ENCODE measurements around the gene SDCCAG8. TPM values are rescaled to one million over a fixed set of nuclear protein-coding genes. Genes with fewer than 3 reads are reported as not detected.

The SDCCAG8 gene
- total RNA-seq, 1 donor: 41.0 TPM

- DNase-seq (ENCODE audit: low read depth): no peak
- no peak overlapping the region for H3K4me3 ChIP-seq (ENCODE audit: low read depth, low read length)
- no peak for TF ChIP-seq CTCF (IDR thresholded peaks at IDR 0.05; ENCODE audit: insufficient read depth, low read depth, low read length)
Observed at GRCh38 chr1:243447844-243448243, 192.0 kb downstream of the SDCCAG8 start.

DNA sequence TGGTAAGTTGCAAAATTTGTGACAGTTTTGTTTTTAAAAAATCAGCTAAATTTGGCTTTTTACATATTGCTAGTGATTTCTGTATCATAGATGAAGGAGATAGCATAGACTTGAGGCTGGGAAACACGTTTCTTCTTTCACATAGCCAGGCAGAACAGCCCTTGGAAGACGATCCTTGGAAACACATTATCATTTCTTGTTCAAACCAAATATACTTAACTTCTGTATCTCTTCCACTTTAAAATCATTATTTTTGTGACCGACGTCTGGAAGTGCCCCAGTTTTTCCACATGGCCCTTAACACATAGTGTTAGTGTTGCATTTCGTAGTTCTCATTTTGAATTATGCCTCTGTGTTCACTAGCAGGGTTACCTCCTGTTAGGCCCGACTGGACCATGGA, 193.5 kb downstream of the SDCCAG8 start:
- no peak overlapping the region for H3K4me3 ChIP-seq (ENCODE audit: low read depth, low read length)
- no peak for TF ChIP-seq CTCF (IDR thresholded peaks at IDR 0.05; ENCODE audit: insufficient read depth, low read depth, low read length)
- DNase-seq (ENCODE audit: low read depth): no peak

GRCh38 chr1:243452092-243452491, 196.3 kb downstream of the SDCCAG8 start:
- no peak for DNase-seq (ENCODE audit: low read depth)
- no peak overlapping the region for H3K4me3 ChIP-seq (ENCODE audit: low read depth, low read length)
- TF ChIP-seq CTCF (IDR thresholded peaks at IDR 0.05; ENCODE audit: insufficient read depth, low read depth, low read length): no peak

GRCh38 chr1:243454328-243454997, 198.6 kb downstream of the SDCCAG8 start:
- DNase-seq (ENCODE audit: low read depth): no peak
- H3K4me3 ChIP-seq (ENCODE audit: low read depth, low read length): no peak overlapping the region
- no peak for TF ChIP-seq CTCF (IDR thresholded peaks at IDR 0.05; ENCODE audit: insufficient read depth, low read depth, low read length)

GRCh38 chr1:243455760-243456651, 200.2 kb downstream of the SDCCAG8 start:
- DNase-seq (ENCODE audit: low read depth): no peak
- H3K4me3 ChIP-seq (ENCODE audit: low read depth, low read length): no peak overlapping the region
- TF ChIP-seq CTCF (IDR thresholded peaks at IDR 0.05; ENCODE audit: insufficient read depth, low read depth, low read length): no peak

- TF ChIP-seq CTCF (IDR thresholded peaks at IDR 0.05; ENCODE audit: insufficient read depth, low read depth, low read length): no peak
Observed at GRCh38 chr1:243457363-243457982, 201.6 kb downstream of the SDCCAG8 start.

More at GRCh38 chr1:243457363-243457982, 201.6 kb downstream of the SDCCAG8 start:
- DNase-seq (ENCODE audit: low read depth): no peak
- H3K4me3 ChIP-seq (ENCODE audit: low read depth, low read length): no peak overlapping the region
